Endothelial cell (in vitro differentiated cells): Measurements from ENCODE around the gene ASNSD1. TPM values are rescaled to one million over a fixed set of nuclear protein-coding genes. Genes with fewer than 3 reads are reported as not detected.
"Not testable (repeated sequence)": the region's sequence is repeated elsewhere in the genome, so short reads cannot be mapped to it uniquely, and the experiment has no call there.

ENCODE experiments used
- DNase-seq: peaks from one replicate; pipeline ENCODE4 v3.0.0; 2021; ENCODE audit warnings: low spot score
- H3K27ac Mint-ChIP-seq: one replicate; pipeline ENCODE4 v1.8.0; 2021; ENCODE audit warnings: mixed read lengths, inconsistent platforms; ENCODE audit not compliant: unreplicated experiment
- H3K27me3 Mint-ChIP-seq: one replicate; pipeline ENCODE4 v1.8.0; 2021; ENCODE audit warnings: mild to moderate bottlenecking, moderate library complexity, mixed read lengths, inconsistent platforms; ENCODE audit not compliant: unreplicated experiment
- H3K36me3 Mint-ChIP-seq: one replicate; pipeline ENCODE4 v1.8.0; 2021; ENCODE audit warnings: mild to moderate bottlenecking, low read depth, mixed read lengths, inconsistent platforms; ENCODE audit not compliant: unreplicated experiment
- H3K4me1 Mint-ChIP-seq: one replicate; pipeline ENCODE4 v1.8.0; 2021; ENCODE audit warnings: mild to moderate bottlenecking, mixed read lengths, inconsistent platforms; ENCODE audit not compliant: unreplicated experiment
- H3K4me3 Mint-ChIP-seq: one replicate; pipeline ENCODE4 v1.8.0; 2021; ENCODE audit warnings: mild to moderate bottlenecking, mixed read lengths, inconsistent platforms; ENCODE audit not compliant: unreplicated experiment
- H3K9me3 Mint-ChIP-seq: one replicate; pipeline ENCODE4 v1.8.0; 2021; ENCODE audit warnings: mixed read lengths, inconsistent platforms; ENCODE audit not compliant: unreplicated experiment
- CTCF ChIP-seq: fragments of 200-600 bp; sonication (generic); IDR thresholded peaks from one replicate; pipeline ENCODE4 v1.5.0; 2021; ENCODE audit warnings: antibody characterized with exemption; ENCODE audit not compliant: unreplicated experiment
- total RNA-seq: library from RNA; stranded (reverse); fragmentation: NEBNext Ultra II Directional; extraction: Animal tissue kit (Norgen Biotek cat#: 25700); gene quantifications from one replicate; pipeline ENCODE4 v1.2.1, GENCODE V29; 2021; ENCODE audit not compliant: unreplicated experiment

Gene ASNSD1
- total RNA-seq, 1 donor from 2014 or later, result 35.7 TPM

- H3K27me3 Mint-ChIP-seq, result no peaks in the 10 kb centered on the region
- H3K27ac Mint-ChIP-seq, result no peak overlapping the region
- no peaks in the 10 kb centered on the region for H3K9me3 Mint-ChIP-seq
- H3K36me3 Mint-ChIP-seq, result no peaks in the 10 kb centered on the region
- no peak overlapping the region for H3K4me3 Mint-ChIP-seq
- H3K4me1 Mint-ChIP-seq, result peaks cover 12% of the 10 kb centered on the region
- TF ChIP-seq CTCF, result no peak
- DNase-seq, result no peak
Measured at GRCh38 chr2:189684811-189685210, 23.6 kb downstream of the ASNSD1 start.

- Mint-ChIP-seq H3K9me3 (no peaks in the 10 kb centered on the region), H3K4me3 (no peak overlapping the region), H3K4me1 (peaks cover 12% of the 10 kb centered on the region), H3K27me3 (no peaks in the 10 kb centered on the region), H3K27ac (peak overlapping the region; percentile 2), H3K36me3 (peaks cover 4% of the 10 kb centered on the region)
- TF ChIP-seq CTCF, result no peak
- no peak for DNase-seq
Measured at GRCh38 chr2:189685540-189686229, 24.4 kb downstream of the ASNSD1 start.

GRCh38 chr2:189687796-189688195 is 26.5 kb downstream of the ASNSD1 start:
- H3K36me3 Mint-ChIP-seq, H3K9me3 Mint-ChIP-seq, H3K4me3 Mint-ChIP-seq, DNase-seq, H3K27ac Mint-ChIP-seq, H3K27me3 Mint-ChIP-seq: not testable (repeated sequence)
- H3K4me1 Mint-ChIP-seq, result peaks cover 12% of the 10 kb centered on the region

GRCh38 chr2:189696223-189696622 is 35.0 kb downstream of the ASNSD1 start:
- Mint-ChIP-seq H3K27me3 (no peaks in the 10 kb centered on the region), H3K36me3 (no peaks in the 10 kb centered on the region), H3K9me3 (no peaks in the 10 kb centered on the region), H3K27ac (no peak overlapping the region), H3K4me3 (no peak overlapping the region), H3K4me1 (no peaks in the 10 kb centered on the region)
- TF ChIP-seq CTCF, result no peak
- no peak for DNase-seq

GRCh38 chr2:189698020-189698887 is 37.0 kb downstream of the ASNSD1 start:
- Mint-ChIP-seq H3K27ac (no peak overlapping the region), H3K4me3 (peak overlapping the region; percentile 34), H3K36me3 (no peaks in the 10 kb centered on the region), H3K4me1 (no peaks in the 10 kb centered on the region), H3K9me3 (no peaks in the 10 kb centered on the region), H3K27me3 (no peaks in the 10 kb centered on the region)
- no peak for DNase-seq
- peak; percentile 73 for TF ChIP-seq CTCF
